GM19035 (cell line): ENCODE data around the gene RPL31.
A peak's percentile ranks its signal among the peaks of the same experiment; 100 is the strongest.

ENCODE experiments used
- ATAC-seq: cut with Tn5 transposase; IDR thresholded peaks from one replicate; pipeline ENCODE4 v1.9.1; 2021; ENCODE audit not compliant: unreplicated experiment

The RPL31 gene

DNA sequence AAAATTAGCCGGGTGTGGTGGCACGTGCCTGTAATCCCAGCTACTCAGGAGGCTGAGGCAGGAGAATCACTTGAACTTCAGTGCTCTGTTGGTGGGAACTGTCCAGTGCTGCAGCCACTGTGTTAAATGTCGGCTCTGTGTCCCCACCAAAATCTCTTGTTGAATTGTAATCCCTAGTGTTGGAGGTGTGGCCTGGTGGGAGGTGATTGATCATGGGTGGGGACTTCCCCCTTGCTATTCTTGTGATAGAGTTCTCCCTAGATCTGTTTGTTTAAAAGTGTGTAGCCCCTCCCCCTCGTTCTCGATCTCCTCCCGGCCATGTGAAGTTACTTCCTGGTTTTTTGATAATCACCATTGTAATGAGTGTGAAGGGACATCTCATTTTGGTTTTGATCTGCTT, 9.8 kb upstream of the RPL31 start:
- ATAC-seq: no peak

DNA sequence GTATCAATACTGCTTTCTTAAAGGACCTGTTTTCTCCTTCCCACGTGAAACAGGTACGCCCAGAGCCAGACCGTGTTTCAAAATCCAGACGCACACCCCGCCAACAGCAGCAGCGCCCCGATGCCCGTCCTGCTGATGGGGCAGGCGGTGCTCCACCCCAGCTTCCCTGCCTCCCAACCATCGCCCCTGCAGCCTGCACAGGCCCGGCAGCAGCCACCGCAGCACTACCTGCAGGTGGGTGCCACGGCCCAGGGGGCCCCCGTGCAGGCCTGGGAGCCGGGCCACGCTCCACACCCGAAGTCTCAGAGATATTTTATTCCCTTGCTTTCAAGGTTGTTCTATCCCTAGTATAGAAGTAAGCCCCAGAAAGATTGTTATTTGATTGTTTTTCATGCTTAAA, 8.8 kb upstream of the RPL31 start:
- no peak for ATAC-seq

DNA sequence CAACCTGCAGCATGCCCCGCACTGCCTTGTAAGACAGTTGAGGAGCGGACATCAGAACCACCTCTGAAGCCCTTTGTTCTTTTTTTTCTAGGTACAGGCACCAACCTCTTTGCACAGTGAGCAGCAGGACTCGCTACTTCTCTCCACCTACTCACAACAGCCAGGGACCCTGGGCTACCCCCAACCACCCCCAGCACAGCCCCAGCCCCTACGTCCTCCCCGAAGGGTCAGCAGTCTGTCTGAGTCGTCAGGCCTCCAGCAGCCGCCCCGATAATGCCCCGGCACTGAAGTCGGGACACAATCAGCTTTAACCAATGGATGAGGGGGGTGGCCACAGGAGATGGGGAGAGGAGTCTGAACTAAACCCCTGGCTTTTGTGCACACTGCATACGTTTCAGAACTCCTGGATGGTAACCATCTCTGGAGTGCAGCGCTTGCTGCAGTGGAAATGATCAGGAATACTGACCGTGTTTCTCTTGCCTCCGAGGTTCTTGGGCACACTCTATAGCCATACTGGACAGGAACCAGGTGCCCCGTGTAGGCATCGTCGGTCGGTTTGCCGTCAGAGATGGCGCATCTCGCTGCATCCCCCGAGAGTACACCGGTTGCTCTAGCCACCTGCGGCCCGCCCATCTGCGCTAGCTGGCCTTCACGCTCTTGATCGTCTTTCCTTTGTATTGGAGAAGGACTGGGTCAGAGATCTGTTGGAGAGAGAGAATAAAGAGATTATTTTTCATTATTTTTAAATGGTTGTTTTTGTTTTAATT, 6.6 kb upstream of the RPL31 start:
- ATAC-seq: no peak

DNA sequence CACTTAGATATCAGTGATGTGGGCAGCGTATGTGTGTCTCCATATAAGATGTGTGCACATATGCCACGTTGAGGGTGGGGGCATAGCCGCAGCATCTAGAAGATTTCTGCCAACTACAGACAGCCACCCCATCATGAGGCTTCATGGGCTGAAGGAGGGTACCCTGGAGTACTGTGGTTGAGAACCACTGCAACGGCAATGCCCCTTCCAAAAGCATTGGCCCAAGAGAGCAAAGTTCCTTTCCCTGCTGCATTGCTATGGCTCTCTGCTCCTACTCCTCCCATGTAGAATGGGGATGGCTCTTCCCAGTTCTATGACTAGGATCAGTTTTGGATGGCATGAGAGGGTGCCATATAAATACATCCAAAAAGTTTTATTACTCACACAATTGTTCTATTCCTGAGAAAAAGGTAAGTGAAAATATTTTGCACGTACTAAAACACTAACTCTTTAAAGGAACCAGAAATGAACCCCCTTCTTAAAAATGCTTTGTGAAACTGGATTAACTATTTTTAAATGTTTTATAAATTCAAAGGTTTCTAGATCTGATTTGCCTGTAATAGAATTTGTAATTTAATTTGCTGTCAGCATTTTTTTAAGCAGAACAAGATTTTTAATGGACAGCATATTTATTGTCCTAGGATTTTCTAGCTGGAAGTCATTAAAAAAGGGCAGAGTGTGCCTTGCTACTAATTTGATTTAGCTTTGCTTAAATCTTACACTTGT, 4.4 kb upstream of the RPL31 start:
- no peak for ATAC-seq

GRCh38 chr2:100998235-100998573, 3.9 kb upstream of the RPL31 start:
- no peak for ATAC-seq

DNA sequence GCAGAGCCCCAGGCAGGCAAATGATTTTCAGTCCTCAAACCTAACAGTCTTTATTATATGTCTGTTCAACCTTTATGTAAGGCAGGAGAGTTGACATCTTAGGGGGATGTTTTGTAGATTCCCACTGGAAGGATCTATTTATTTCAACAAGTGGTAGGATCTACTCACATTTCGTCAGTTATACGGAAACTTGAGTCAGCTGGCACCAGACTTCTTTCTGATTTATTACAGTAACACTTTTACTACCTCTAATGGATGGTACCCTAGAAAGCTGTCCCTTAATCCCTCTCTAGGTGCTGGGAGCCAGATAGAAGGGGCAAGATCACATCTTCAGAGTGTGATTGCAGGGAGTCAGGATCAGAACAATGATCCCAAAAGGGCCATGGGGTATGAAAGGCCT, 2.1 kb upstream of the RPL31 start:
- ATAC-seq: no peak

DNA sequence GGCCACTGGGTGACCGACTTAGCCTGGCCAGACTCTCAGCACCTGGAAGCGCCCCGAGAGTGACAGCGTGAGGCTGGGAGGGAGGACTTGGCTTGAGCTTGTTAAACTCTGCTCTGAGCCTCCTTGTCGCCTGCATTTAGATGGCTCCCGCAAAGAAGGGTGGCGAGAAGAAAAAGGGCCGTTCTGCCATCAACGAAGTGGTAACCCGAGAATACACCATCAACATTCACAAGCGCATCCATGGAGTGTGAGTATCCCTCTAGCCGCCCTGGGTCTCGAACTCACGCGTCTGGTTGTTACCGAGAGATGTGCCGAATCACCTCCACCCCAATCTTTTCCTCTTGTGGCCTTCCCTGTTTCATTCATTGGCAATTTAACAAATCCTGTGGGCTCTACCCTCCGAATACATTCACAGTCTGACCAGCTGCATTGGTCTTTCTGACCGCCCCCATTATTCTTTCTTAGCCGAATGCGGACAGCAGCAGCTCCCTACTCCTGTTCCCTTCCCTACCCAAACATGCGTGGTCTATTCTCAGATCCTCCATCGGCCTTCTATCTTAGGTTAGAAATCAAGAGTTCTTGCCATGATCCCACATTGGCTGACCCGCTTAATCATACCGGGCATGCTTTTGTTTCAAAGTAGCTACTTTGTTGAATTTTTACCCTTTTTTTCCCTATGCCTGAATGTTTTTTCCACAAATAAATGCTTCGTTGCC, 631 bp downstream of the RPL31 start:
- ATAC-seq: no peak

DNA sequence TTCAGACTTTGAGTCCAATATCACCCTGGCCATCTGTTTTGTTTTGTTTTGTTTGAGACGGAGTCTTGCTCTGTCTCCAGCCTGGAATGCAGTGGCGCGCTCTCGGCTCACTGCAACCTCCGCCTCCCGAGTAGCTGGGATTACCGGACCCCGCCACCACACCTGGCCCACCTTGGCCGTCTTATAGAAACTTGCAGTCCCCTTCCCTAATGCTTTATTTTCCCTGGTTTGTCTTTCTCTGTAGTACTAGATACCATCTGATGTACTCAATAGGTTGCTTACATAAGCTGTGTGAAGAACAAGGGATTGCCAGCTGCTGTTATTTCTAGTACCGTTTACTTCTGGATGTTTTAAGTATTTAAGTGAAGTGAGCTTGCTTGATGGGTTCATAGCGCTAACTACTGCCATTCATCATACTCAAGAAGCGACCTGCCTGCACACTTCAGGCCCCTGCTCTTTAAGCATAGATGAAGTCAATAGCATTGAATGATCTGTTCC, 1.2 kb downstream of the RPL31 start:
- ATAC-seq: no peak

- no peak for ATAC-seq
These were observed 2.7 kb downstream of the RPL31 start for GRCh38 chr2:101004620-101005325.

DNA sequence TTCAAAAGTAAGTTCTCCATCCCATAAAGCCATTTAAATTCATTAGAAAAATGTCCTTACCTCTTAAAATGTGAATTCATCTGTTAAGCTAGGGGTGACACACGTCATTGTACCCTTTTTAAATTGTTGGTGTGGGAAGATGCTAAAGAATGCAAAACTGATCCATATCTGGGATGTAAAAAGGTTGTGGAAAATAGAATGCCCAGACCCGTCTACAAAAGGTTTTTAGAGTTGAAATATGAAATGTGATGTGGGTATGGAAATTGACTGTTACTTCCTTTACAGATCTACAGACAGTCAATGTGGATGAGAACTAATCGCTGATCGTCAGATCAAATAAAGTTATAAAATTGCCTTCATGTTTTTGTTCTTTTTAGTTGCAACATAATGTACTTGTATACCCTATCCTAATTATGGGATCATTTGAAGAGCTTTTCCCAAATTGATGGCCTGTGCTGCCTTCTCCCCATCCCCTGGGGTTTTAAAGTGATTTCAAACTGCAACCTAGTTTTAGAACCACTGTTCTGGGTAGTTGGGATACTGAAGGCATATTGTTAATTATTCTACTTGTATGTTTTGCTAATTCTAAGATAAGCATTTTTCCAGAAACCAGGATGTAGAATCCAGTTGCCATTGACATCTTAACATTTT, 4.1 kb downstream of the RPL31 start:
- no peak for ATAC-seq

DNA sequence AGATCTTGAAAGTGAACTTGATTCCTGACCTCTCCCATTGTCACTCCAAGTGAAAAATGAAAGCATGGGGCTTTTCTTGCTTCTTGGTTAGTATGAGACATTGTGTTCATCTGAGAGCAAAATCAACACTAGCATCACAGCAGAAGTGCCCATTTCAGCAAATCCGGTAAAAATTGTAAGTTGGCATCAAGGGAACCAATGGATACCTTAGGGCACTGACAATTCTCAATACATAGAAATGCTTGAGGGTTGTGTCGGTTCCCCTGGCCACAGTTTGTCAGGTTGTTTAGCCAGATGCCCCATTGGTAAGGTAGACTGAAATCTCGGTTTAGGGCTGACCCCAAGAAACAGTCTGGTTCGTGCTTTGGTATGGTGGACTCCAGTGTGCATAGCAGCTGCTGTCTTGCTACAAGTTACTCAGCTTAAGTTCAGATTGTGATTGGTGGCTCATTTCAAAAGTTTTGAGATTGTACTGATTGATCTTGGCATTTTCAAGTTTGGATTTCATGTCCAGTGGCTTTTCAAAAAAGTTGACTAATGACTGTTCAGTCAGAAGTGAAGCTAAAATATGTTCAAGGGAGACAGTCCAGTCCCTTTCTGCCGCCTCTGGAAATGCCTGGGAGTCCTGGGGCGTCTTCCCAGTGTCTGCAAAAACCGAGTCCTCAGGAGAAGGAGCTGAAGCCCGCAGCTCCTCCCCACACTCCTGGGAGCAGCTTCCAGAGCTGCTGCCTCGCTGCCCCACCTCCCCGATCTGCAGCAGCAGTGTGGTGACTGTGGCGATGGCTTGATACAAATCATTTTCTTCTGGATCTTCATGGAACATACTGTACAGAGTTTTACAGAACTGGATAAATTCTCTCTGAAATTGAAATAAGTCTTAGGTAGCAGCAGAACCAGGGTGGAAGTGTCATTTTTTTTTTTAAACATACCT, 5.6 kb downstream of the RPL31 start:
- no peak for ATAC-seq

GRCh38 chr2:101011152-101011551, 9.1 kb downstream of the RPL31 start:
- no peak for ATAC-seq

GRCh38 chr2:101012054-101012705, 10.1 kb downstream of the RPL31 start:
- ATAC-seq: peak; percentile 96

GRCh38 chr2:101012706-101013181, 10.7 kb downstream of the RPL31 start:
- no peak for ATAC-seq

DNA sequence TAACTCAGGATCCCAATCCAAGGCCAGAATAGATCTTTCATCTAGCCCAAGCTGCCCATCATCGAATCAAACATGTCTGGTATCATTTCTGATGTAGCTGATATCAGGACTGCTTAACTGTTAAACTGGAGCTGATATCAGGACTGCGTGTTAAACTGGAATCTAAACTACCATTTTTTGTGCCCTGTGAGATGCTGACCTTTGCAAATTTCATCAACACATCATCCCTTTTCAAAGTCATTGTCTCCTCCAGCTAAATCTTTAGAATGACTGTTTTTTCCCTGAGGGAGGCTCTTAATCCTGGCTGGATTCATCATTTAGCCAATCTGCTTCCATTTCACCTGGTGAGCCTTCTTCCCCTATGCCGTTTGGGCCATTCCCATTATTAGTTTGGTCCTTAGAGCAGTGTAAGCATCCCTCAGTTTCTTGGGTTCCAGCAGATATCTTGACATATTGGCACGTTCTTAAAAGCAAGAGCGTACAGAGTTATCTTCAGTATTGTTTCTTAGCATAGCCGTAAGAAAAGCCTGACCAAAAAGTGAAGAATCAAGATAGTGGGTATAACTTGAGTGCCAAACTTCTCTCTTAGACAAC, 12.3 kb downstream of the RPL31 start:
- ATAC-seq: no peak

DNA sequence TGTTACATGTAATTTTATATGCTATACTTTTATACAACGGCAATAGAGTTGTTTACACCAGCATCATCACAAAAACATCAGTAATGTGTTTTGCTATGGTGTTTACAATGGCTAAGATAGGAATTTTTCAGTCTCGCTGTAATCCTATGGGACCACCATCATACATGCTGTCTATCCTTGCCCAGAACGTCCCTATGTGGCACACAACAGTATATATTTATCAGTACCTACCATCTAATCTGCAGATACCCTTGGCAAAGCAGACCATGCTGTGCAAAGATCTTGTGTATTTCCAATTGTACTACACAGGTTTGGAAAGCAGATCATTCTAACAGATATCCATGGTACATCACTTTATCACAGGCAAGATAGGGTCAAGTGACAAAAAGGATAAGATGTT, 15.3 kb downstream of the RPL31 start:
- ATAC-seq: no peak

DNA sequence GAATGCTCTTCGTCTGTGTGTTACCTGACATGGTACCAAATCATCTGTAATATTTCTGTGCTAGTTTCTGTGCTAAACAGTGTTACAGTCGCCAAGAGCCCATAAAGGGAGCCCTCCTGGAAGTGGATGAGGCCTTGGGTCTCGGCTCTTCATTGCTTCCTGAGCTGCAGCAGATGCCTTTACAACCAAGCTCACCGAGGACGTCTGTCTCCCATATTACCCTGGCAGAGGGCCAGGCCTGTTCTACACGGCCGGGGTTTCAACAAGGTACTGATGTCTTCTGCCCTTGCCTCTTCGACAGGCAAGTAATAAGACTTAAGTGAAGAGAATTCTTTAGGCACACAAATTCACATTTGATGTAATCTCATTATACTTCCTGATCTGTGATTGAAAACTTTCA, 16.8 kb downstream of the RPL31 start:
- no peak for ATAC-seq

- no peak for ATAC-seq
These were observed 20.1 kb downstream of the RPL31 start for GRCh38 chr2:101022221-101022620.
